Keratinocyte (primary cell): ENCODE results near the gene SCAMP2. TPM values are rescaled to one million over a fixed set of nuclear protein-coding genes. Genes with fewer than 3 reads are reported as not detected.

ENCODE experiments used
- DNase-seq: peaks from one replicate; pipeline ENCODE4 v3.0.0-alpha.2; 2011; ENCODE audit warnings: low read depth, missing footprints, low spot score
- FAIRE-seq: peaks from 2 replicates; lab custom pipeline; 2011; peaks lifted over from hg19 to GRCh38; lab: Jason Lieb, UNC
- H2AFZ ChIP-seq: 2 replicates; pipeline ENCODE4 v1.6.0; 2012; ENCODE audit warnings: low read length, control low read depth, inconsistent platforms; ENCODE audit not compliant: control insufficient read depth
- H3K27ac ChIP-seq: 2 replicates; pipeline ENCODE4 v1.5.1; 2011; ENCODE audit warnings: low read length; ENCODE audit not compliant: control insufficient read depth, insufficient read depth
- H3K27me3 ChIP-seq: 3 replicates; pipeline ENCODE4 v1.6.0; 2011; ENCODE audit warnings: low read length; ENCODE audit not compliant: control insufficient read depth, insufficient read depth; ENCODE audit errors: extremely low read depth
- H3K36me3 ChIP-seq, 2 experiments: 2 replicates in 1 of 2; 3 replicates in 1 of 2; pipeline ENCODE4 v1.5.1; 2011; ENCODE audit warnings: low read length in 2 of 2, mild to moderate bottlenecking in 1 of 2; ENCODE audit not compliant: control insufficient read depth in 2 of 2, insufficient read depth in 2 of 2; ENCODE audit errors: extremely low read depth in 1 of 2
- H3K4me1 ChIP-seq: 3 replicates; pipeline ENCODE4 v1.5.1; 2011; ENCODE audit warnings: low read length; ENCODE audit not compliant: control insufficient read depth, insufficient read depth; ENCODE audit errors: extremely low read depth
- H3K4me2 ChIP-seq: 3 replicates; pipeline ENCODE4 v1.6.0; 2011; ENCODE audit warnings: low read depth, low read length; ENCODE audit not compliant: control insufficient read depth, insufficient read depth; ENCODE audit errors: extremely low read depth
- H3K4me3 ChIP-seq, 3 experiments: fragments of 200-600 bp in 1 of 3; sonication (generic) in 1 of 3; 2 replicates in 2 of 3; 3 replicates in 1 of 3; pipeline ENCODE4 v1.5.1; 2011 to 2016; ENCODE audit warnings: low read length in 3 of 3, mild to moderate bottlenecking in 3 of 3, control low read depth in 2 of 3, inconsistent platforms in 1 of 3, low read depth in 1 of 3, mixed read lengths in 1 of 3, mixed run types in 1 of 3, moderate library complexity in 1 of 3; ENCODE audit not compliant: control insufficient read depth in 2 of 3, insufficient read depth in 2 of 3; ENCODE audit errors: extremely low read depth in 1 of 3
- H3K79me2 ChIP-seq: 2 replicates; pipeline ENCODE4 v1.6.0; 2012; ENCODE audit warnings: low read length; ENCODE audit not compliant: control insufficient read depth, insufficient read depth
- H3K9ac ChIP-seq: 3 replicates; pipeline ENCODE4 v1.6.0; 2011; ENCODE audit warnings: low read length; ENCODE audit not compliant: control insufficient read depth, insufficient read depth; ENCODE audit errors: extremely low read depth
- H3K9me1 ChIP-seq: 3 replicates; pipeline ENCODE4 v1.6.0; 2011; ENCODE audit warnings: low read length; ENCODE audit not compliant: control insufficient read depth, insufficient read depth; ENCODE audit errors: extremely low read depth
- H3K9me3 ChIP-seq: 2 replicates; pipeline ENCODE4 v1.5.1; 2012; ENCODE audit warnings: low read depth, low read length; ENCODE audit not compliant: control insufficient read depth
- H4K20me1 ChIP-seq: 3 replicates; pipeline ENCODE4 v1.6.0; 2011; ENCODE audit warnings: low read length; ENCODE audit not compliant: control insufficient read depth, insufficient read depth; ENCODE audit errors: extremely low read depth
- EZH2 ChIP-seq: IDR thresholded peaks from one replicate; pipeline ENCODE4 v1.6.1; 2012; ENCODE audit warnings: inconsistent platforms, mild to moderate bottlenecking, low read length, moderate library complexity
- dilution Hi-C: fragments of 300-500 bp; cut with MboI; formaldehyde crosslinking; loops from one replicate; pipeline ENCODE4 v1.7.0; 2020; ENCODE audit warnings: low sequenced_read_pairs; ENCODE audit not compliant: extremely low pct_ligation_motif_present
- polyA plus RNA-seq, 5 experiments: library from polyadenylated mRNA; depleted of rRNA in 3 of 5; stranded (reverse) in 3 of 5; stranded (forward) in 1 of 5; unstranded in 1 of 5; fragments of >200 nt; gene quantifications; 1 replicate in 1 of 5; 2 replicates in 3 of 5; 3 replicates in 1 of 5; pipeline versions ENCODE4 v1.2.1 to v1.2.3, GENCODE V29; 2011 to 2012; ENCODE audit warnings: missing spikeins in 2 of 5, low read depth in 1 of 5, low replicate concordance in 1 of 5
- TF ChIP-seq, protein P1 (sequence below), 3 experiments: IDR thresholded peaks in 1 of 3; conservative IDR thresholded peaks in 1 of 3; optimal IDR thresholded peaks in 1 of 3; 2 replicates in 2 of 3; 3 replicates in 1 of 3; pipeline versions ENCODE3 to v1.5.1; 2011; ENCODE audit warnings: low read length in 3 of 3, mild to moderate bottlenecking in 3 of 3, moderate library complexity in 2 of 3, control low read depth in 1 of 3, inconsistent platforms in 1 of 3; ENCODE audit not compliant: insufficient read depth in 2 of 3; ENCODE audit errors: extremely low read depth in 1 of 3

Gene SCAMP2
- polyA plus RNA-seq, 1 donor (not counting 4 experiments of a cell fraction or from before 2014, with no cell fraction given) = 72.8 TPM

DNA sequence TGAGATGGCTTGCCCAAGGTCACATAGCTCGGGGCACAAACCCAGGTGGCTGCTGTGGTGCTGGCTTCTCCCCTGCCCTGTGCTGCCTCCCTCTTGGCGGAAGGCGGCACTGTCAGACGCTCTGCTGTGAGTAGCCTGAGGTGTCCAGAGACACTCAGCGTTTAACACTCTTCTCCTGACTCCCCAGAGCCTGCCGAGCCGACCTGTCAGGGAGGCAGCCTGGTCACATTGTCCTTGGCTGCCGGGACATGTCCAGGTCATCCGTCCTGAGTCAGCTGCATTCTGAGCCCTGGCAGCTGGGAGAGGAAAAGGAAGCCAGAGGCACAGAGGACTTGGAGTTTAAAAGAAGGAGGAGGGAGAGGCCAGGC is 55.8 kb downstream of the SCAMP2 start:
- H3K4me2 ChIP-seq = no peak overlapping the region
- H3K9ac ChIP-seq = no peak overlapping the region
- H3K27me3 ChIP-seq = no peaks in the 10 kb centered on the region
- dilution Hi-C loops = no loop called here
- H3K4me3 ChIP-seq = no peak overlapping the region
- no peaks in the 10 kb centered on the region for H3K79me2 ChIP-seq
- no peaks in the 10 kb centered on the region for H3K36me3 ChIP-seq
- H3K27ac ChIP-seq = no peak overlapping the region
- peak; percentile 44 for DNase-seq
- peaks cover 19% of the 10 kb centered on the region for H3K4me1 ChIP-seq
- no peaks in the 10 kb centered on the region for H3K9me3 ChIP-seq
- no peak overlapping the region for H2AFZ ChIP-seq
- H3K9me1 ChIP-seq = no peaks in the 10 kb centered on the region
- peaks cover 4% of the 10 kb centered on the region for H4K20me1 ChIP-seq
- FAIRE-seq = peak; percentile 84
- no peak for TF ChIP-seq EZH2
- TF ChIP-seq, protein P1, sequence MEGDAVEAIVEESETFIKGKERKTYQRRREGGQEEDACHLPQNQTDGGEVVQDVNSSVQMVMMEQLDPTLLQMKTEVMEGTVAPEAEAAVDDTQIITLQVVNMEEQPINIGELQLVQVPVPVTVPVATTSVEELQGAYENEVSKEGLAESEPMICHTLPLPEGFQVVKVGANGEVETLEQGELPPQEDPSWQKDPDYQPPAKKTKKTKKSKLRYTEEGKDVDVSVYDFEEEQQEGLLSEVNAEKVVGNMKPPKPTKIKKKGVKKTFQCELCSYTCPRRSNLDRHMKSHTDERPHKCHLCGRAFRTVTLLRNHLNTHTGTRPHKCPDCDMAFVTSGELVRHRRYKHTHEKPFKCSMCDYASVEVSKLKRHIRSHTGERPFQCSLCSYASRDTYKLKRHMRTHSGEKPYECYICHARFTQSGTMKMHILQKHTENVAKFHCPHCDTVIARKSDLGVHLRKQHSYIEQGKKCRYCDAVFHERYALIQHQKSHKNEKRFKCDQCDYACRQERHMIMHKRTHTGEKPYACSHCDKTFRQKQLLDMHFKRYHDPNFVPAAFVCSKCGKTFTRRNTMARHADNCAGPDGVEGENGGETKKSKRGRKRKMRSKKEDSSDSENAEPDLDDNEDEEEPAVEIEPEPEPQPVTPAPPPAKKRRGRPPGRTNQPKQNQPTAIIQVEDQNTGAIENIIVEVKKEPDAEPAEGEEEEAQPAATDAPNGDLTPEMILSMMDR (optimal IDR thresholded peaks at IDR 0.05 in 1 of 3, IDR thresholded peaks at IDR 0.05 in 1 of 3, conservative IDR thresholded peaks at IDR 0.05 in 1 of 3; ENCODE audit: extremely low read depth in 1 of 3, insufficient read depth in 2 of 3, low read length in 3 of 3) = peak; percentile 54 to 89 (median 81)

DNA sequence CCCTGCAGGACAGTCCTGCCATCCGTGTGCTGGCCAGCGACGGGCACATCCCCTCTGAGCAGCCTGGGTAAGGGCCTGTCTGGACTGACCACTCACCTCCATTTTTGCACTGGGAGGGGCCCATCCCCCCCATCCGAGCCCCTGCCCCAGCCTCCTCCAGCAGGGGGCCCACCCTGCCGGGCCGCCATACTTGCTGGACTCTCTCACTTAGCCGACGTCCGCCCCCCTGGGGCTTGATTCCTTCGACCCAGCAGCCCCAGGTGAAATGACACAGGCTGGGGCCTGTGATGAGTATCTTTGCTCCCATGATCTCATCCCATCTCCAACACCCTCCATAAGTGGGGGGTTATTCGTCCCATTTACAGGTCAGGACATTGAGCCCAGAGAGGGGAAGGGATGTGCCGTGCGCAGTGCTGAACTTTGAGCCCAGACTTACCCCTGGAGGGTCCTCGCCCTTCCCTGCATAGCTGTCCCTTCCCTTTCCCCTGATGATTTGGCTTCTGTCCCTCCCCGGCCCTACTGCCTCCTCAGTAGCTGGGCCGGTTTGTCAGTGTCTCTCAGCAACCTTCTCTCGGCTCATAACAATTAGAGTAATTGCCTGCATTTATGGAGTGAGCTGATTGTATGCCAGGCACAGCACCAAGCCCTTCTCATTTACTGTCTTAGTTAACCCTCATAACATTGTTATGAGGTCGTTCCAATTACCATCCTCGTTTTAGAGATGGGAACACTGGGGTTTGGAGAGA is 56.4 kb downstream of the SCAMP2 start:
- FAIRE-seq (no peak), DNase-seq (no peak)
- Histone ChIP-seq H3K36me3 (no peaks in the 10 kb centered on the region), H4K20me1 (peaks cover 4% of the 10 kb centered on the region), H3K4me2 (no peak overlapping the region), H3K9me1 (no peaks in the 10 kb centered on the region), H3K9me3 (no peaks in the 10 kb centered on the region), H3K4me1 (peaks cover 19% of the 10 kb centered on the region), H3K27ac (no peak overlapping the region), H3K4me3 (no peak overlapping the region), H3K79me2 (no peaks in the 10 kb centered on the region), H2AFZ (no peak overlapping the region), H3K9ac (peak overlapping the region; percentile 4), H3K27me3 (no peaks in the 10 kb centered on the region)
- no peak for TF ChIP-seq EZH2
- dilution Hi-C loops = no loop called here
